ENCODE measurements around the gene CD80. TPM values are rescaled to one million over a fixed set of nuclear protein-coding genes. Genes with fewer than 3 reads are reported as not detected.

The CD80 gene
- total and polyA plus RNA-seq, 10 of the 15 experiments (the other 5 are each of a cell fraction or from before 2014, with no cell fraction given): 41.4 to 137 (median 58.1) TPM

DNA sequence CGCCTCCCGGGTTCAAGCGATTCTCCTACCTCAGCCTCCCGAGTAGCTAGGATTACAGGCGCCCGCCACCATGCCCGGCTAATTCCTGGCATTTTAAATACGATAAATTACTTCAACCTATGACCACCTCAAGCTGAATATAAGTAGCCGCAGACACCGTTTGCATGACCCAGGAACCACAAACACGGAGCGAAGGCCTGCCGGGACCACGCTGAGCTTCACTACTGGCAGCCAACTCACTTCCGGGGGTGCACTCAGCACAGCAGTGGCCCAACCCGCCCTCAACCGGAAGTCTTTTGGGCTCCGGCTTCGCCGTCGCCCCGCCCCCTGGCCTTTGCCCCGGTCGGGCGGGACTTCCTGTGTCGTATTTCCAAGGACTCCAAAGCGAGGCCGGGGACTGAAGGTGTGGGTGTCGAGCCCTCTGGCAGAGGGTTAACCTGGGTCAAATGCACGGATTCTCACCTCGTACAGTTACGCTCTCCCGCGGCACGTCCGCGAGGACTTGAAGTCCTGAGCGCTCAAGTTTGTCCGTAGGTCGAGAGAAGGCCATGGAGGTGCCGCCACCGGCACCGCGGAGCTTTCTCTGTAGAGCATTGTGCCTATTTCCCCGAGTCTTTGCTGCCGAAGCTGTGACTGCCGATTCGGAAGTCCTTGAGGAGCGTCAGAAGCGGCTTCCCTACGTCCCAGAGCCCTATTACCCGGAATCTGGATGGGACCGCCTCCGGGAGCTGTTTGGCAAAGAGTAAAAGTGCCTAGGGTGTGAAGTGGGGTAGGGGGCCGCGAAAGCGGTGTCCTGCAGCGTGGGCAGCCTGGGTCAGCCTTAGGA, 61.0 kb downstream of the CD80 start, which contains the start of gene TIMMDC1 (continued):
- peak; percentile 52; the same call in 1 of the 2 replicates for TF ChIP-seq TCF12 (IDR thresholded peaks at IDR 0.05; ENCODE audit: low read depth, low read length)
- no peak for TF ChIP-seq BCL11A (IDR thresholded peaks at IDR 0.05; ENCODE audit: low read depth, low read length)
- TF ChIP-seq, protein P1, sequence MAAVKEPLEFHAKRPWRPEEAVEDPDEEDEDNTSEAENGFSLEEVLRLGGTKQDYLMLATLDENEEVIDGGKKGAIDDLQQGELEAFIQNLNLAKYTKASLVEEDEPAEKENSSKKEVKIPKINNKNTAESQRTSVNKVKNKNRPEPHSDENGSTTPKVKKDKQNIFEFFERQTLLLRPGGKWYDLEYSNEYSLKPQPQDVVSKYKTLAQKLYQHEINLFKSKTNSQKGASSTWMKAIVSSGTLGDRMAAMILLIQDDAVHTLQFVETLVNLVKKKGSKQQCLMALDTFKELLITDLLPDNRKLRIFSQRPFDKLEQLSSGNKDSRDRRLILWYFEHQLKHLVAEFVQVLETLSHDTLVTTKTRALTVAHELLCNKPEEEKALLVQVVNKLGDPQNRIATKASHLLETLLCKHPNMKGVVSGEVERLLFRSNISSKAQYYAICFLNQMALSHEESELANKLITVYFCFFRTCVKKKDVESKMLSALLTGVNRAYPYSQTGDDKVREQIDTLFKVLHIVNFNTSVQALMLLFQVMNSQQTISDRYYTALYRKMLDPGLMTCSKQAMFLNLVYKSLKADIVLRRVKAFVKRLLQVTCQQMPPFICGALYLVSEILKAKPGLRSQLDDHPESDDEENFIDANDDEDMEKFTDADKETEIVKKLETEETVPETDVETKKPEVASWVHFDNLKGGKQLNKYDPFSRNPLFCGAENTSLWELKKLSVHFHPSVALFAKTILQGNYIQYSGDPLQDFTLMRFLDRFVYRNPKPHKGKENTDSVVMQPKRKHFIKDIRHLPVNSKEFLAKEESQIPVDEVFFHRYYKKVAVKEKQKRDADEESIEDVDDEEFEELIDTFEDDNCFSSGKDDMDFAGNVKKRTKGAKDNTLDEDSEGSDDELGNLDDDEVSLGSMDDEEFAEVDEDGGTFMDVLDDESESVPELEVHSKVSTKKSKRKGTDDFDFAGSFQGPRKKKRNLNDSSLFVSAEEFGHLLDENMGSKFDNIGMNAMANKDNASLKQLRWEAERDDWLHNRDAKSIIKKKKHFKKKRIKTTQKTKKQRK (IDR thresholded peaks at IDR 0.05; ENCODE audit: low read depth, low read length): 0 out of 2 replicates have a peak, but pooled peaks have one; percentile 46
- TF ChIP-seq ASH2L (IDR thresholded peaks at IDR 0.05; ENCODE audit: borderline replicate concordance, low read depth): no peak
- TF ChIP-seq HCFC1 (IDR thresholded peaks at IDR 0.05; ENCODE audit: low read length): peak; percentile 85
- TF ChIP-seq, protein P2, sequence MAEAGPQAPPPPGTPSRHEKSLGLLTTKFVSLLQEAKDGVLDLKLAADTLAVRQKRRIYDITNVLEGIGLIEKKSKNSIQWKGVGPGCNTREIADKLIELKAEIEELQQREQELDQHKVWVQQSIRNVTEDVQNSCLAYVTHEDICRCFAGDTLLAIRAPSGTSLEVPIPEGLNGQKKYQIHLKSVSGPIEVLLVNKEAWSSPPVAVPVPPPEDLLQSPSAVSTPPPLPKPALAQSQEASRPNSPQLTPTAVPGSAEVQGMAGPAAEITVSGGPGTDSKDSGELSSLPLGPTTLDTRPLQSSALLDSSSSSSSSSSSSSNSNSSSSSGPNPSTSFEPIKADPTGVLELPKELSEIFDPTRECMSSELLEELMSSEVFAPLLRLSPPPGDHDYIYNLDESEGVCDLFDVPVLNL (IDR thresholded peaks at IDR 0.05; ENCODE audit: low read depth, low read length): no peak
- TF ChIP-seq ZBED1 (IDR thresholded peaks at IDR 0.05; ENCODE audit: borderline replicate concordance): peak; percentile 38; the same call in 1 of the 2 replicates
- TF ChIP-seq ZNF622 (IDR thresholded peaks at IDR 0.05): no peak
- TF ChIP-seq RBBP5 (conservative IDR thresholded peaks at IDR 0.05): no peak
- no peak for TF ChIP-seq ZZZ3 (IDR thresholded peaks at IDR 0.05; ENCODE audit: control insufficient read depth, insufficient read length, low read depth)
- no peak for TF ChIP-seq KDM1A (IDR thresholded peaks at IDR 0.05; ENCODE audit: borderline replicate concordance)
- TF ChIP-seq, protein P3, sequence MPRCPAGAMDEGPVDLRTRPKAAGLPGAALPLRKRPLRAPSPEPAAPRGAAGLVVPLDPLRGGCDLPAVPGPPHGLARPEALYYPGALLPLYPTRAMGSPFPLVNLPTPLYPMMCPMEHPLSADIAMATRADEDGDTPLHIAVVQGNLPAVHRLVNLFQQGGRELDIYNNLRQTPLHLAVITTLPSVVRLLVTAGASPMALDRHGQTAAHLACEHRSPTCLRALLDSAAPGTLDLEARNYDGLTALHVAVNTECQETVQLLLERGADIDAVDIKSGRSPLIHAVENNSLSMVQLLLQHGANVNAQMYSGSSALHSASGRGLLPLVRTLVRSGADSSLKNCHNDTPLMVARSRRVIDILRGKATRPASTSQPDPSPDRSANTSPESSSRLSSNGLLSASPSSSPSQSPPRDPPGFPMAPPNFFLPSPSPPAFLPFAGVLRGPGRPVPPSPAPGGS (IDR thresholded peaks at IDR 0.05; ENCODE audit: borderline replicate concordance, insufficient read depth, low read depth, low read length, poor library complexity, severe bottlenecking): no peak
- TF ChIP-seq RB1 (IDR thresholded peaks at IDR 0.05; ENCODE audit: borderline replicate concordance): peak; percentile 22; the same call in 1 of the 2 replicates
- no peak for TF ChIP-seq ETV6 (conservative IDR thresholded peaks at IDR 0.05 in 1 of 2, IDR thresholded peaks at IDR 0.05 in 1 of 2; ENCODE audit: borderline replicate concordance in 1 of 2, low read depth in 1 of 2)
- TF ChIP-seq CBX5 (IDR thresholded peaks at IDR 0.05; ENCODE audit: low read depth): no peak
- TF ChIP-seq, protein P4, sequence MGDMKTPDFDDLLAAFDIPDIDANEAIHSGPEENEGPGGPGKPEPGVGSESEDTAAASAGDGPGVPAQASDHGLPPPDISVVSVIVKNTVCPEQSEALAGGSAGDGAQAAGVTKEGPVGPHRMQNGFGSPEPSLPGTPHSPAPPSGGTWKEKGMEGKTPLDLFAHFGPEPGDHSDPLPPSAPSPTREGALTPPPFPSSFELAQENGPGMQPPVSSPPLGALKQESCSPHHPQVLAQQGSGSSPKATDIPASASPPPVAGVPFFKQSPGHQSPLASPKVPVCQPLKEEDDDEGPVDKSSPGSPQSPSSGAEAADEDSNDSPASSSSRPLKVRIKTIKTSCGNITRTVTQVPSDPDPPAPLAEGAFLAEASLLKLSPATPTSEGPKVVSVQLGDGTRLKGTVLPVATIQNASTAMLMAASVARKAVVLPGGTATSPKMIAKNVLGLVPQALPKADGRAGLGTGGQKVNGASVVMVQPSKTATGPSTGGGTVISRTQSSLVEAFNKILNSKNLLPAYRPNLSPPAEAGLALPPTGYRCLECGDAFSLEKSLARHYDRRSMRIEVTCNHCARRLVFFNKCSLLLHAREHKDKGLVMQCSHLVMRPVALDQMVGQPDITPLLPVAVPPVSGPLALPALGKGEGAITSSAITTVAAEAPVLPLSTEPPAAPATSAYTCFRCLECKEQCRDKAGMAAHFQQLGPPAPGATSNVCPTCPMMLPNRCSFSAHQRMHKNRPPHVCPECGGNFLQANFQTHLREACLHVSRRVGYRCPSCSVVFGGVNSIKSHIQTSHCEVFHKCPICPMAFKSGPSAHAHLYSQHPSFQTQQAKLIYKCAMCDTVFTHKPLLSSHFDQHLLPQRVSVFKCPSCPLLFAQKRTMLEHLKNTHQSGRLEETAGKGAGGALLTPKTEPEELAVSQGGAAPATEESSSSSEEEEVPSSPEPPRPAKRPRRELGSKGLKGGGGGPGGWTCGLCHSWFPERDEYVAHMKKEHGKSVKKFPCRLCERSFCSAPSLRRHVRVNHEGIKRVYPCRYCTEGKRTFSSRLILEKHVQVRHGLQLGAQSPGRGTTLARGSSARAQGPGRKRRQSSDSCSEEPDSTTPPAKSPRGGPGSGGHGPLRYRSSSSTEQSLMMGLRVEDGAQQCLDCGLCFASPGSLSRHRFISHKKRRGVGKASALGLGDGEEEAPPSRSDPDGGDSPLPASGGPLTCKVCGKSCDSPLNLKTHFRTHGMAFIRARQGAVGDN (IDR thresholded peaks at IDR 0.05): peak; percentile 85
- TF ChIP-seq, protein P5, sequence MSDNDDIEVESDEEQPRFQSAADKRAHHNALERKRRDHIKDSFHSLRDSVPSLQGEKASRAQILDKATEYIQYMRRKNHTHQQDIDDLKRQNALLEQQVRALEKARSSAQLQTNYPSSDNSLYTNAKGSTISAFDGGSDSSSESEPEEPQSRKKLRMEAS (IDR thresholded peaks at IDR 0.05; ENCODE audit: low read depth, low read length): peak; percentile 83
